HCT116 (cell line): ENCODE data around the gene COL16A1. TPM values are rescaled to one million over a fixed set of nuclear protein-coding genes. Genes with fewer than 3 reads are reported as not detected.

Experiments used
- ATAC-seq: fragments of 200-7000 bp; cut with Tn5 transposase; 2 replicates; pipeline ENCODE4 v1.9.1; 2020; ENCODE audit warnings: mild to moderate bottlenecking, moderate library complexity
- BruUV-seq: library from RNA; stranded (reverse); fragments of 400-500 nt; replicated peaks from 2 replicates; lab custom pipeline; 2021; lab: Mats Ljungman, UMichigan
- CTCF ChIA-PET: fragments of 300-600 bp; sonication (Branson Sonifier 250); formaldehyde crosslinking; loops from one replicate; lab custom pipeline; 2021; ENCODE audit warnings: antibody characterized with exemption; lab: Charles Lee
- POLR2A ChIA-PET: fragments of 300-600, 350-600 bp; sonication (Branson Sonifier 250); formaldehyde crosslinking; loops from one replicate; lab custom pipeline; 2021; ENCODE audit warnings: antibody characterized with exemption; lab: Charles Lee
- RAD21 ChIA-PET, 2 experiments: fragments of 300-600 bp; sonication (Branson Sonifier 250); formaldehyde crosslinking; loops; one replicate each; lab custom pipeline; 2023; ENCODE audit warnings: low total read pairs in 2 of 2; ENCODE audit not compliant: uncharacterized antibody in 2 of 2, unreplicated experiment in 2 of 2, low non-redundant PET in 1 of 2; lab: Charles Lee
- DNase-seq: peaks from one replicate; pipeline ENCODE4 v3.0.0-alpha.2; 2010; ENCODE audit warnings: low read depth, low spot score
- H2AFZ ChIP-seq: fragments of 200-600 bp; shearing (Covaris generic), sonication (generic); 2 replicates; pipeline ENCODE4 v1.6.1; 2017; ENCODE audit warnings: low read depth, mixed run types, mixed read lengths, antibody characterized with exemption, low read length; ENCODE audit not compliant: poor library complexity, severe bottlenecking
- H3K27ac ChIP-seq: 2 replicates; pipeline ENCODE4 v1.5.1; 2012; ENCODE audit warnings: low read depth, low read length
- H3K27me3 ChIP-seq: fragments of 200-600 bp; sonication (generic); 2 replicates; pipeline ENCODE4 v1.6.1; 2016; ENCODE audit warnings: mixed run types, low read length, mixed read lengths; ENCODE audit not compliant: insufficient read depth
- H3K36me3 ChIP-seq, 2 experiments: fragments of 200-500 bp in 1 of 2; fragments of 200-600 bp in 1 of 2; sonication (Bioruptor generic) in 1 of 2; sonication (generic) in 1 of 2; 2 replicates each; pipeline versions ENCODE4 v1.5.1 to v1.6.1; 2014 to 2016; ENCODE audit warnings: low read length in 2 of 2, inconsistent platforms in 1 of 2, mixed read lengths in 1 of 2, mixed run types in 1 of 2; ENCODE audit not compliant: insufficient read depth in 2 of 2, control insufficient read depth in 1 of 2
- H3K4me1 ChIP-seq, 2 experiments: fragments of 200-600 bp in 1 of 2; sonication (generic) in 1 of 2; 2 replicates each; pipeline versions ENCODE4 v1.5.1 to v1.6.1; 2012 to 2017; ENCODE audit warnings: low read length in 2 of 2, inconsistent platforms in 1 of 2, mild to moderate bottlenecking in 1 of 2, mixed read lengths in 1 of 2, mixed run types in 1 of 2, moderate library complexity in 1 of 2; ENCODE audit not compliant: insufficient read depth in 2 of 2, control insufficient read depth in 1 of 2
- H3K4me2 ChIP-seq: fragments of 200-600 bp; sonication (generic); 2 replicates; pipeline ENCODE4 v1.6.1; 2017; ENCODE audit warnings: mixed run types, low read length, mixed read lengths
- H3K4me3 ChIP-seq, 2 experiments: fragments of 200-600 bp in 1 of 2; sonication (generic) in 1 of 2; replicated peaks in 1 of 2; 2 replicates each; pipeline ENCODE4 v1.5.1; 2011 to 2016; ENCODE audit warnings: low read length in 2 of 2, control low read depth in 1 of 2, low read depth in 1 of 2, mild to moderate bottlenecking in 1 of 2, mixed read lengths in 1 of 2, mixed run types in 1 of 2
- H3K79me2 ChIP-seq: fragments of 200-600 bp; sonication (generic); 2 replicates; pipeline ENCODE4 v1.6.1; 2017; ENCODE audit warnings: mild to moderate bottlenecking, mixed run types, low read length, moderate library complexity, mixed read lengths; ENCODE audit not compliant: insufficient read depth
- H3K9ac ChIP-seq: fragments of 200-600 bp; sonication (generic); 2 replicates; pipeline ENCODE4 v1.6.1; 2016; ENCODE audit warnings: low read length, mixed read lengths
- H3K9me2 ChIP-seq: fragments of 200-600 bp; sonication (generic), shearing (Covaris generic); 2 replicates; pipeline ENCODE4 v1.6.1; 2017; ENCODE audit warnings: mixed run types, mild to moderate bottlenecking, moderate library complexity; ENCODE audit not compliant: insufficient read depth
- H3K9me3 ChIP-seq, 2 experiments: fragments of 200-500 bp in 1 of 2; fragments of 200-600 bp in 1 of 2; sonication (Bioruptor generic) in 1 of 2; sonication (generic) in 1 of 2; 2 replicates each; pipeline ENCODE4 v1.6.1; 2014 to 2017; ENCODE audit warnings: low read length in 2 of 2, mixed read lengths in 2 of 2, inconsistent platforms in 1 of 2, low read depth in 1 of 2, mild to moderate bottlenecking in 1 of 2, mixed run types in 1 of 2, moderate library complexity in 1 of 2; ENCODE audit not compliant: control insufficient read depth in 1 of 2, insufficient read depth in 1 of 2
- H4K20me1 ChIP-seq: fragments of 200-600 bp; sonication (generic), shearing (Covaris generic); 2 replicates; pipeline ENCODE4 v1.6.1; 2017; ENCODE audit warnings: mixed run types, mild to moderate bottlenecking, moderate library complexity; ENCODE audit not compliant: insufficient read depth
- CBX3 ChIP-seq: IDR thresholded peaks from 2 replicates; pipeline ENCODE4 v1.6.1; 2012; ENCODE audit warnings: low read depth
- CEBPB ChIP-seq: IDR thresholded peaks from 2 replicates; pipeline ENCODE4 v1.6.1; 2012; ENCODE audit warnings: low read depth
- EGR1 ChIP-seq: IDR thresholded peaks from 2 replicates; pipeline ENCODE4 v1.6.1; 2012; ENCODE audit warnings: low read depth
- EZH2 ChIP-seq: fragments of 200-600 bp; sonication (generic); IDR thresholded peaks from 2 replicates; pipeline ENCODE4 v1.6.1; 2017; ENCODE audit warnings: antibody characterized with exemption, mixed run types
- EZH2phosphoT487 ChIP-seq: fragments of 200-600 bp; IDR thresholded peaks from 2 replicates; pipeline ENCODE4 v1.6.1; 2018; ENCODE audit warnings: antibody characterized with exemption, borderline replicate concordance
- JUND ChIP-seq: IDR thresholded peaks from 2 replicates; pipeline ENCODE4 v1.6.1; 2012
- POLR2A ChIP-seq: IDR thresholded peaks from 2 replicates; pipeline ENCODE4 v1.7.0; 2011; ENCODE audit warnings: borderline replicate concordance; ENCODE audit not compliant: insufficient read depth, insufficient read length; ENCODE audit errors: extremely low read depth
- POLR2AphosphoS5 ChIP-seq: IDR thresholded peaks from 2 replicates; pipeline ENCODE4 v1.6.1; 2011; ENCODE audit warnings: mild to moderate bottlenecking, low read depth, low read length, moderate library complexity
- RAD21 ChIP-seq: IDR thresholded peaks from 2 replicates; pipeline ENCODE4 v1.6.1; 2012; ENCODE audit warnings: low read depth, mild to moderate bottlenecking
- SP1 ChIP-seq: IDR thresholded peaks from 2 replicates; pipeline ENCODE4 v1.6.1; 2012; ENCODE audit warnings: low read depth
- YY1 ChIP-seq: IDR thresholded peaks from 2 replicates; pipeline ENCODE4 v1.6.1; 2011; ENCODE audit warnings: low read length, low read depth, moderate library complexity, mild to moderate bottlenecking; ENCODE audit not compliant: insufficient replicate concordance; ENCODE audit errors: extremely low read depth
- ZFX ChIP-seq: fragments of 450-650 bp; IDR thresholded peaks from 2 replicates; pipeline ENCODE4 v1.6.1; 2017
- ZNF274 ChIP-seq: fragments of 200-500 bp; sonication (Bioruptor generic); IDR thresholded peaks from 2 replicates; pipeline ENCODE4 v1.6.1; 2014; ENCODE audit warnings: mild to moderate bottlenecking, low read depth, low read length, inconsistent platforms
- intact Hi-C: fragments of 100-400 bp; cut with micrococcal nuclease; formaldehyde crosslinking; loops from 2 replicates; pipeline ENCODE4 v1.10.0; 2022
- total RNA-seq: library from RNA; stranded (reverse); gene quantifications from one replicate; pipeline ENCODE4 v1.2.1, GENCODE V29; 2021; ENCODE audit not compliant: unreplicated experiment
- TF ChIP-seq, protein P1 (sequence below): IDR thresholded peaks from 2 replicates; pipeline ENCODE4 v1.6.1; 2011; ENCODE audit warnings: mild to moderate bottlenecking, low read length, moderate library complexity; ENCODE audit not compliant: insufficient replicate concordance; ENCODE audit errors: extremely low read depth

The COL16A1 gene
- total RNA-seq, 1 experiment from 2014 or later: 2.2 TPM

DNA sequence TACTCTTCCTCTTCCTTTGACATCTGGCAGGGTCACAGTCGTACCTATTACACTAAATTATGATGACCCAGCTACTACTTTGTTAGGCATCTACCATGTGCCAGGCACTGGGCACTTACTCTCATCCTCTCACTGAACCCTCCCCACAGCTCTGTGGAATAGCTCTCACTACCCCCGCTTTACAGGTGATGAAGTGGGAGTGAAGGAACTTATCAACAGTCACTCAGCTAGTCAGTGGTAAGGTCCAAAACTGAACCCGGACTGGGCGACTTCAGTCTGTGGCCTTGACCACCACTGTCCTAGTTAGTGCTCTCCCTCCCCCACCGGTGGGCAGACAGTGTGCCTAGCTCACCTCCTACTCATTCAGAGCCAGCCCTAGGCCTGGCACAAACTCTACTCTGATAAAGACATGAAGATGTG, 48.0 kb upstream of the COL16A1 start:
- no peak for TF ChIP-seq ZNF274
- no peak for TF ChIP-seq CEBPB
- TF ChIP-seq EZH2: no peak
- TF ChIP-seq EZH2phosphoT487: no peak
- TF ChIP-seq ZFX: no peak
- no peak for TF ChIP-seq SP1
- no peak for TF ChIP-seq YY1
- no peak for TF ChIP-seq CBX3
- no peak for TF ChIP-seq POLR2A
- no peak for TF ChIP-seq RAD21
- no peak for TF ChIP-seq POLR2AphosphoS5
- TF ChIP-seq, protein P1, sequence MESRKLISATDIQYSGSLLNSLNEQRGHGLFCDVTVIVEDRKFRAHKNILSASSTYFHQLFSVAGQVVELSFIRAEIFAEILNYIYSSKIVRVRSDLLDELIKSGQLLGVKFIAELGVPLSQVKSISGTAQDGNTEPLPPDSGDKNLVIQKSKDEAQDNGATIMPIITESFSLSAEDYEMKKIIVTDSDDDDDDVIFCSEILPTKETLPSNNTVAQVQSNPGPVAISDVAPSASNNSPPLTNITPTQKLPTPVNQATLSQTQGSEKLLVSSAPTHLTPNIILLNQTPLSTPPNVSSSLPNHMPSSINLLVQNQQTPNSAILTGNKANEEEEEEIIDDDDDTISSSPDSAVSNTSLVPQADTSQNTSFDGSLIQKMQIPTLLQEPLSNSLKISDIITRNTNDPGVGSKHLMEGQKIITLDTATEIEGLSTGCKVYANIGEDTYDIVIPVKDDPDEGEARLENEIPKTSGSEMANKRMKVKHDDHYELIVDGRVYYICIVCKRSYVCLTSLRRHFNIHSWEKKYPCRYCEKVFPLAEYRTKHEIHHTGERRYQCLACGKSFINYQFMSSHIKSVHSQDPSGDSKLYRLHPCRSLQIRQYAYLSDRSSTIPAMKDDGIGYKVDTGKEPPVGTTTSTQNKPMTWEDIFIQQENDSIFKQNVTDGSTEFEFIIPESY: no peak
- TF ChIP-seq JUND: no peak
- TF ChIP-seq EGR1: no peak
- RAD21 ChIA-PET: interaction anchor here in 1 of 2 experiments (0.6 kb wide), 1 partner anchor 1747 kb away, joined by 4 read pairs; no protein-coding TSS in a partner anchor
- Histone ChIP-seq H3K9me3 (no peaks in the 10 kb centered on the region), H3K79me2 (no peaks in the 10 kb centered on the region), H3K4me2 (no peak overlapping the region), H3K4me1 (peaks cover 6 to 12% of the 10 kb centered on the region in 2 experiments; a peak in 3 of 4 replicates), H3K36me3 (no peaks in the 10 kb centered on the region), H3K27ac (no peak overlapping the region), H3K9me2 (no peaks in the 10 kb centered on the region), H3K4me3 (no peak overlapping the region), H4K20me1 (no peaks in the 10 kb centered on the region), H2AFZ (no peak overlapping the region), H3K9ac (no peak overlapping the region), H3K27me3 (no peaks in the 10 kb centered on the region)
- ATAC-seq (no peak), DNase-seq (no peak)
- intact Hi-C loops: no loop called here
- POLR2A ChIA-PET: no interaction called here
- CTCF ChIA-PET: no interaction called here
- no TSS peak for BruUV-seq
